HG03025 (cell line): ENCODE results near the gene BHLHE23.
"Not testable (repeated sequence)": the region's sequence is repeated elsewhere in the genome, so short reads cannot be mapped to it uniquely, and the experiment has no call there.

Experiments
- ATAC-seq: cut with Tn5 transposase; IDR thresholded peaks from one replicate; pipeline ENCODE4 v1.9.1; 2021; ENCODE audit warnings: mild to moderate bottlenecking, moderate library complexity; ENCODE audit not compliant: unreplicated experiment, low FRiP score

BHLHE23 gene

GRCh38 chr20:62962891-62963613, 43.7 kb downstream of the BHLHE23 start:
- no peak for ATAC-seq

- no peak for ATAC-seq
Observed at GRCh38 chr20:62962221-62962879, 44.4 kb downstream of the BHLHE23 start.

GRCh38 chr20:62961799-62962198, 45.0 kb downstream of the BHLHE23 start:
- no peak for ATAC-seq

- no peak for ATAC-seq
Observed at GRCh38 chr20:62961310-62961783, 45.4 kb downstream of the BHLHE23 start.

GRCh38 chr20:62960446-62961309, 46.1 kb downstream of the BHLHE23 start:
- ATAC-seq, result not testable (repeated sequence)

GRCh38 chr20:62959998-62960436, 46.7 kb downstream of the BHLHE23 start:
- ATAC-seq, result no peak

GRCh38 chr20:62959101-62959971, 47.4 kb downstream of the BHLHE23 start:
- no peak for ATAC-seq

GRCh38 chr20:62958388-62959100, 48.2 kb downstream of the BHLHE23 start:
- ATAC-seq, result no peak

- no peak for ATAC-seq
Observed at GRCh38 chr20:62957136-62958117, 49.3 kb downstream of the BHLHE23 start.

- no peak for ATAC-seq
Observed at GRCh38 chr20:62956387-62957135, 50.2 kb downstream of the BHLHE23 start.
